Astrocyte of the spinal cord (primary cell): ENCODE data around the gene ZNF532.

Experiments
- DNase-seq: peaks from one replicate; pipeline ENCODE4 v3.0.0; 2011; ENCODE audit warnings: low read depth, low spot score
- H3K4me3 ChIP-seq: 2 replicates; pipeline ENCODE4 v1.5.1; 2011; ENCODE audit warnings: low read depth, mild to moderate bottlenecking, low read length, moderate library complexity
- CTCF ChIP-seq: IDR thresholded peaks from 2 replicates; pipeline ENCODE4 v1.5.1; 2012; ENCODE audit warnings: low read depth, mild to moderate bottlenecking, low read length, inconsistent platforms
- in situ Hi-C: cut with HindIII; loops from 2 replicates; pipeline ENCODE4 v1.10.0; 2017; ENCODE audit warnings: low sequenced_read_pairs

ZNF532 gene

GRCh38 chr18:59001166-59001565, 136.5 kb downstream of the ZNF532 start:
- in situ Hi-C loops, result no loop called here
- H3K4me3 ChIP-seq, result no peak overlapping the region
- DNase-seq, result no peak
- no peak for TF ChIP-seq CTCF

- no peak for DNase-seq
- no peak overlapping the region for H3K4me3 ChIP-seq
- no peak for TF ChIP-seq CTCF
- in situ Hi-C loops, result no loop called here
Observed at GRCh38 chr18:59001721-59002120, 137.0 kb downstream of the ZNF532 start.

- in situ Hi-C loops, result no loop called here
- no peak for DNase-seq
- no peak for TF ChIP-seq CTCF
- H3K4me3 ChIP-seq, result no peak overlapping the region
Observed at GRCh38 chr18:59002974-59003594, 138.4 kb downstream of the ZNF532 start.

GRCh38 chr18:59005262-59005661, 140.6 kb downstream of the ZNF532 start:
- in situ Hi-C loops, result no loop called here
- DNase-seq, result peak; percentile 45
- no peak overlapping the region for H3K4me3 ChIP-seq
- no peak for TF ChIP-seq CTCF

- peak; percentile 51 for DNase-seq
- H3K4me3 ChIP-seq, result no peak overlapping the region
- TF ChIP-seq CTCF, result no peak
- in situ Hi-C loops, result no loop called here
Observed at GRCh38 chr18:59006461-59007067, 141.9 kb downstream of the ZNF532 start.

- DNase-seq, result peak; percentile 51
- TF ChIP-seq CTCF, result no peak
- no peak overlapping the region for H3K4me3 ChIP-seq
- in situ Hi-C loops, result no loop called here
Observed at GRCh38 chr18:59008302-59008974, 143.8 kb downstream of the ZNF532 start.
